Measurements from ENCODE around the gene B3GNT7. TPM values are rescaled to one million over a fixed set of nuclear protein-coding genes. Genes with fewer than 3 reads are reported as not detected.
A peak's percentile ranks its signal among the peaks of the same experiment; 100 is the strongest.

B3GNT7 gene
- total and polyA plus RNA-seq, 2 of the 4 experiments (the other 2 are of a cell fraction), result under 0.01 to 0.03 TPM

DNA sequence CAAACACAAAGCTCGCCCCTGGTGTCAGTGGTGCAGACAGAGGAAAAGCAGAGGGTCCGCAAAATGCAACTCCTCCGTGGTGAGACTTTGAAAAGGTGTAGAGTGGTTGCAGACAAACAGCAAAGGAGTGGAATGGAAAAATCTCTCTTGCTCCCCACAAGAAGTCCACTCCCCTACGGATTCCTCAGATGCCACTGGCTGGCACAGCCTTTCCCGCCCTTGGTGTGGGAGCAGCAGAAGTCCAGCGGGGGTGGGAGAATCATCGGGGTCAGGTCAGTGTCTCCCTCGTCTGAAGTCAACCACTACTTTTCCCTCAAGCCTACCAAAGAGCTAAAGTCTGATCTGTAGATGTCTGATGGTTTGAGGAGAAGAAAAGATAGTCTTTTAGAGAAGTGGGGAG is 22.3 kb upstream of the B3GNT7 start:
- Histone ChIP-seq H2BK15ac (ENCODE audit: low read depth, low read length) (no peak overlapping the region), H3K4ac (ENCODE audit: low read depth, low read length) (no peak overlapping the region), H4K8ac (ENCODE audit: low read depth in 2 of 2, low read length in 2 of 2) (no peak overlapping the region), H3K27me3 (ENCODE audit: control insufficient read depth, insufficient read depth, low read length) (peaks cover 2% of the 10 kb centered on the region; the same call in 1 of the 2 replicates), H2BK120ac (ENCODE audit: low read depth, low read length) (no peak overlapping the region), H2BK20ac (ENCODE audit: low read depth, low read length) (no peak overlapping the region), H3K79me1 (ENCODE audit: low read depth in 1 of 2, low read length in 2 of 2) (no peaks in the 10 kb centered on the region), H3K4me1 (ENCODE audit: control insufficient read depth, insufficient read depth, low read length) (no peaks in the 10 kb centered on the region), H4K5ac (ENCODE audit: low read depth, low read length) (no peak overlapping the region), H3K23ac (ENCODE audit: low read depth, low read length) (no peak overlapping the region), H2AK9ac (replicated peaks; ENCODE audit: low read depth, low read length, poor library complexity) (peak overlapping the region; percentile 77), H4K91ac (ENCODE audit: insufficient read depth, low read depth, low read length) (no peak overlapping the region), H2AFZ (replicated peaks; ENCODE audit: low read length, poor library complexity) (no peak overlapping the region), H2AK5ac (ENCODE audit: low read depth, low read length) (no peak overlapping the region), H4K20me1 (ENCODE audit: insufficient read depth, low read length) (no peaks in the 10 kb centered on the region), H3K9ac (ENCODE audit: low read depth, low read length) (no peak overlapping the region), H3K9me1 (ENCODE audit: insufficient read depth, low read length) (no peaks in the 10 kb centered on the region), H3K14ac (replicated peaks; ENCODE audit: low read depth, low read length) (no peak overlapping the region), H3K56ac (ENCODE audit: extremely low read depth, insufficient read depth, low read length) (no peak overlapping the region), H3K27ac (ENCODE audit: insufficient read depth, low read length) (no peak overlapping the region), H3K4me3 (ENCODE audit: insufficient read depth, low read depth, low read length) (no peak overlapping the region), H3K18ac (ENCODE audit: low read depth, low read length) (no peak overlapping the region), H2BK5ac (ENCODE audit: low read depth, low read length, poor library complexity, severe bottlenecking) (no peak overlapping the region), H3K9me3 (ENCODE audit: control insufficient read depth, insufficient read depth, low read length) (no peaks in the 10 kb centered on the region), H3K4me2 (ENCODE audit: low read depth, low read length) (no peak overlapping the region), H3K36me3 (ENCODE audit: control insufficient read depth, insufficient read depth, low read length) (no peaks in the 10 kb centered on the region; the same call in 1 of the 2 replicates)
- BruUV-seq (replicated peaks), result no TSS peak
- DNase-seq, result no peak
- CTCF ChIA-PET, result no interaction called here
- in situ Hi-C loops (cut with MboI; ENCODE audit: low sequenced_read_pairs) (no loop called here), intact Hi-C loops (cut with micrococcal nuclease) (no loop called here), dilution Hi-C loops (cut with HindIII; ENCODE audit: low sequenced_read_pairs, unreplicated experiment) (no loop called here)
- WGBS, 2 experiments (ENCODE audit: extremely low coverage in 2 of 2, insufficient read length in 1 of 2), result no CpG with 5 or more reads among the region's 8 CpGs
- no peak for TF ChIP-seq RAD21 (IDR thresholded peaks at IDR 0.05; ENCODE audit: low read length)
- no peak for TF ChIP-seq POLR2A (IDR thresholded peaks at IDR 0.05; ENCODE audit: low read depth, low read length)
- TF ChIP-seq CEBPB (IDR thresholded peaks at IDR 0.05; ENCODE audit: low read depth, low read length), result no peak
- TF ChIP-seq, protein P1, sequence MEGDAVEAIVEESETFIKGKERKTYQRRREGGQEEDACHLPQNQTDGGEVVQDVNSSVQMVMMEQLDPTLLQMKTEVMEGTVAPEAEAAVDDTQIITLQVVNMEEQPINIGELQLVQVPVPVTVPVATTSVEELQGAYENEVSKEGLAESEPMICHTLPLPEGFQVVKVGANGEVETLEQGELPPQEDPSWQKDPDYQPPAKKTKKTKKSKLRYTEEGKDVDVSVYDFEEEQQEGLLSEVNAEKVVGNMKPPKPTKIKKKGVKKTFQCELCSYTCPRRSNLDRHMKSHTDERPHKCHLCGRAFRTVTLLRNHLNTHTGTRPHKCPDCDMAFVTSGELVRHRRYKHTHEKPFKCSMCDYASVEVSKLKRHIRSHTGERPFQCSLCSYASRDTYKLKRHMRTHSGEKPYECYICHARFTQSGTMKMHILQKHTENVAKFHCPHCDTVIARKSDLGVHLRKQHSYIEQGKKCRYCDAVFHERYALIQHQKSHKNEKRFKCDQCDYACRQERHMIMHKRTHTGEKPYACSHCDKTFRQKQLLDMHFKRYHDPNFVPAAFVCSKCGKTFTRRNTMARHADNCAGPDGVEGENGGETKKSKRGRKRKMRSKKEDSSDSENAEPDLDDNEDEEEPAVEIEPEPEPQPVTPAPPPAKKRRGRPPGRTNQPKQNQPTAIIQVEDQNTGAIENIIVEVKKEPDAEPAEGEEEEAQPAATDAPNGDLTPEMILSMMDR (conservative IDR thresholded peaks at IDR 0.05; ENCODE audit: low read depth, low read length), result no peak
- TF ChIP-seq RCOR1 (IDR thresholded peaks at IDR 0.05; ENCODE audit: insufficient replicate concordance, low read length), result no peak
- no peak for TF ChIP-seq MAFK (IDR thresholded peaks at IDR 0.05; ENCODE audit: low read depth, low read length)
- no peak for TF ChIP-seq CHD1 (IDR thresholded peaks at IDR 0.05; ENCODE audit: low read depth, low read length)
- TF ChIP-seq FOS (IDR thresholded peaks at IDR 0.05; ENCODE audit: low read depth, low read length), result no peak
- no peak for TF ChIP-seq SMC3 (IDR thresholded peaks at IDR 0.05; ENCODE audit: low read depth, low read length)
- TF ChIP-seq, protein P2, sequence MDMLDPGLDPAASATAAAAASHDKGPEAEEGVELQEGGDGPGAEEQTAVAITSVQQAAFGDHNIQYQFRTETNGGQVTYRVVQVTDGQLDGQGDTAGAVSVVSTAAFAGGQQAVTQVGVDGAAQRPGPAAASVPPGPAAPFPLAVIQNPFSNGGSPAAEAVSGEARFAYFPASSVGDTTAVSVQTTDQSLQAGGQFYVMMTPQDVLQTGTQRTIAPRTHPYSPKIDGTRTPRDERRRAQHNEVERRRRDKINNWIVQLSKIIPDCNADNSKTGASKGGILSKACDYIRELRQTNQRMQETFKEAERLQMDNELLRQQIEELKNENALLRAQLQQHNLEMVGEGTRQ (IDR thresholded peaks at IDR 0.05; ENCODE audit: low read depth, low read length), result no peak
- no peak for TF ChIP-seq NFE2L2 (IDR thresholded peaks at IDR 0.05; ENCODE audit: low read depth, low read length)
- no peak for TF ChIP-seq MXI1 (IDR thresholded peaks at IDR 0.05; ENCODE audit: borderline replicate concordance, low read depth, low read length)
- TF ChIP-seq RFX5 (IDR thresholded peaks at IDR 0.05; ENCODE audit: low read depth, low read length), result no peak
- ATAC-seq (ENCODE audit: low read depth), result no peak
- POLR2A ChIA-PET (ENCODE audit: unreplicated experiment), result no interaction called here

All from IMR-90 (cell line).